HG03354 (cell line): ENCODE measurements around the gene AHR.

Experiments
- ATAC-seq: cut with Tn5 transposase; IDR thresholded peaks from one replicate; pipeline ENCODE4 v1.9.1; 2021; ENCODE audit warnings: mild to moderate bottlenecking; ENCODE audit not compliant: unreplicated experiment, poor library complexity, severe bottlenecking

The AHR gene

GRCh38 chr7:17298102-17298839, at the start of gene AHR:
TSS of gene AHR (plus strand) at chr7:17298652. CDS start at chr7:17299265, 613 bp downstream.
- ATAC-seq = peak; percentile 65

- no peak for ATAC-seq
These were observed 44.6 kb upstream of the AHR start for GRCh38 chr7:17253885-17254284.

GRCh38 chr7:17255926-17256325, 42.5 kb upstream of the AHR start:
- no peak for ATAC-seq

GRCh38 chr7:17256375-17256774, 42.1 kb upstream of the AHR start:
- ATAC-seq = no peak

- no peak for ATAC-seq
These were observed 31.9 kb upstream of the AHR start for GRCh38 chr7:17266565-17266964.

GRCh38 chr7:17269341-17270221, 28.9 kb upstream of the AHR start:
- no peak for ATAC-seq

GRCh38 chr7:17274551-17275245, 23.8 kb upstream of the AHR start:
- ATAC-seq = peak; percentile 62

- ATAC-seq = no peak
These were observed 22.4 kb upstream of the AHR start for GRCh38 chr7:17275749-17276671.

- no peak for ATAC-seq
These were observed 19.4 kb upstream of the AHR start for GRCh38 chr7:17279061-17279460.

- no peak for ATAC-seq
These were observed 9.3 kb upstream of the AHR start for GRCh38 chr7:17289074-17289645.

GRCh38 chr7:17292843-17293242, 5.6 kb upstream of the AHR start:
- no peak for ATAC-seq

- no peak for ATAC-seq
These were observed 5.0 kb upstream of the AHR start for GRCh38 chr7:17293481-17293880.

GRCh38 chr7:17297243-17297642, 1.2 kb upstream of the AHR start:
- ATAC-seq = no peak

- ATAC-seq = peak; percentile 42
These were observed 509 bp downstream of the AHR start for GRCh38 chr7:17298840-17299482.

GRCh38 chr7:17299483-17299991, 1.1 kb downstream of the AHR start:
- peak; percentile 21 for ATAC-seq

- no peak for ATAC-seq
These were observed 1.6 kb downstream of the AHR start for GRCh38 chr7:17300012-17300411.

GRCh38 chr7:17300437-17300836, 2.0 kb downstream of the AHR start:
- no peak for ATAC-seq
